Ishikawa (cell line): ENCODE measurements around the gene LHX5.

Source experiments
- CEBPB ChIP-seq: IDR thresholded peaks from 2 replicates; pipeline ENCODE4 v1.6.1; 2012
- EGR1 ChIP-seq: IDR thresholded peaks from 2 replicates; pipeline ENCODE4 v1.6.1; 2012
- EP300 ChIP-seq: IDR thresholded peaks from 2 replicates; pipeline ENCODE4 v1.6.1; 2012; ENCODE audit warnings: borderline replicate concordance
- FOXM1 ChIP-seq: IDR thresholded peaks from 2 replicates; pipeline ENCODE4 v1.6.1; 2012; ENCODE audit warnings: low read depth, borderline replicate concordance
- NFIC ChIP-seq: IDR thresholded peaks from 2 replicates; pipeline ENCODE4 v1.6.1; 2012
- RAD21 ChIP-seq: IDR thresholded peaks from 2 replicates; pipeline ENCODE4 v1.6.1; 2012; ENCODE audit warnings: low read depth
- TAF1 ChIP-seq: IDR thresholded peaks from 2 replicates; pipeline ENCODE4 v1.6.1; 2012; ENCODE audit warnings: low read depth, mild to moderate bottlenecking
- TCF12 ChIP-seq: IDR thresholded peaks from 2 replicates; pipeline ENCODE4 v1.6.1; 2012; ENCODE audit warnings: low read depth
- TEAD4 ChIP-seq: IDR thresholded peaks from 2 replicates; pipeline ENCODE4 v1.6.1; 2012
- YY1 ChIP-seq: IDR thresholded peaks from 2 replicates; pipeline ENCODE4 v1.6.1; 2012; ENCODE audit warnings: low read depth
- ZBTB7A ChIP-seq: IDR thresholded peaks from 2 replicates; pipeline ENCODE4 v1.6.1; 2012; ENCODE audit warnings: low read depth
- TF ChIP-seq, protein P1 (sequence below): IDR thresholded peaks from 2 replicates; pipeline ENCODE4 v1.6.1; 2012
- TF ChIP-seq, protein P2 (sequence below): IDR thresholded peaks from 2 replicates; pipeline ENCODE4 v1.6.1; 2012; ENCODE audit warnings: low read depth, mild to moderate bottlenecking
- TF ChIP-seq, protein P3 (sequence below): IDR thresholded peaks from 2 replicates; pipeline ENCODE4 v1.6.1; 2012

DNA sequence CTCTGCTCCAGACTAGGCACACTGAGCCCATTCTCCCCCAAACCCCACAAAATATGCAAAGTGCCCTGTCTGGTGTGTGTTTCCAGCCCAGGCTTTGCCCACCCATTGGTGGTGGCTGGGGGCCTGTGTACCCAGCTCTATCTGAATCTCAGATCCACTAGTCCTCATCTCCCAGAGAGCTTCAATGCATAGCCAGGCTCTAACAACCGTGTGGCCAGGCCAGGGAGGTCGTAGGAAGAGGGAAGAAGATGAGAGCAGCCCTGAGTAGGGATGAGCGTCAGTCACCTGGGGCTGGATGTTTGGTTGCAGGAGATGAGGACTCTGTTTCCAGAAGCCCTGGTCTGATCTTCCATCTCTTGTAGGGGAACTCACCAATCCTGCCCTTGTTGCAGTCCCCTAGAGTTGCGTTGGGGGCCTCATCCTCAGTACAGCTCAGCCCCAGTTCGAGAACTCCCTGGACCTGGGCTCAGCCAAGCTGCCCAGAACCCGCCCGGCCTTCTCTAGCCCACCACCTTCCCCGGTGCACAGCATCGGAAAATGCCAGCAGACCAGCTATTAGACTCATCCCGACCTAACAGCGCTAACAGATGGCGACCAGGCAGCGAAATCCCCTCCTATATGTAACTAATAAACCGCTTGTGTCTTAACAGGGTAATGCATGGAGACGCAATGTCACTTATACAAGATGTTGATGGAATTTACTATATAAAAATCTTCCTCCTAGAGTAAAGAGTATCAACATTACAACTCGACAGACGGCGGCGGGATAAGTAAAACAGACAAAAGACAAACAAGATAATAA, 3.2 kb upstream of the LHX5 start:
- TF ChIP-seq EGR1: no peak
- no peak for TF ChIP-seq TAF1
- TF ChIP-seq NFIC: no peak
- TF ChIP-seq, protein P1, sequence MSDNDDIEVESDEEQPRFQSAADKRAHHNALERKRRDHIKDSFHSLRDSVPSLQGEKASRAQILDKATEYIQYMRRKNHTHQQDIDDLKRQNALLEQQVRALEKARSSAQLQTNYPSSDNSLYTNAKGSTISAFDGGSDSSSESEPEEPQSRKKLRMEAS: no peak
- TF ChIP-seq RAD21: no peak
- TF ChIP-seq EP300: no peak
- no peak for TF ChIP-seq TCF12
- no peak for TF ChIP-seq FOXM1
- no peak for TF ChIP-seq CEBPB
- TF ChIP-seq, protein P2, sequence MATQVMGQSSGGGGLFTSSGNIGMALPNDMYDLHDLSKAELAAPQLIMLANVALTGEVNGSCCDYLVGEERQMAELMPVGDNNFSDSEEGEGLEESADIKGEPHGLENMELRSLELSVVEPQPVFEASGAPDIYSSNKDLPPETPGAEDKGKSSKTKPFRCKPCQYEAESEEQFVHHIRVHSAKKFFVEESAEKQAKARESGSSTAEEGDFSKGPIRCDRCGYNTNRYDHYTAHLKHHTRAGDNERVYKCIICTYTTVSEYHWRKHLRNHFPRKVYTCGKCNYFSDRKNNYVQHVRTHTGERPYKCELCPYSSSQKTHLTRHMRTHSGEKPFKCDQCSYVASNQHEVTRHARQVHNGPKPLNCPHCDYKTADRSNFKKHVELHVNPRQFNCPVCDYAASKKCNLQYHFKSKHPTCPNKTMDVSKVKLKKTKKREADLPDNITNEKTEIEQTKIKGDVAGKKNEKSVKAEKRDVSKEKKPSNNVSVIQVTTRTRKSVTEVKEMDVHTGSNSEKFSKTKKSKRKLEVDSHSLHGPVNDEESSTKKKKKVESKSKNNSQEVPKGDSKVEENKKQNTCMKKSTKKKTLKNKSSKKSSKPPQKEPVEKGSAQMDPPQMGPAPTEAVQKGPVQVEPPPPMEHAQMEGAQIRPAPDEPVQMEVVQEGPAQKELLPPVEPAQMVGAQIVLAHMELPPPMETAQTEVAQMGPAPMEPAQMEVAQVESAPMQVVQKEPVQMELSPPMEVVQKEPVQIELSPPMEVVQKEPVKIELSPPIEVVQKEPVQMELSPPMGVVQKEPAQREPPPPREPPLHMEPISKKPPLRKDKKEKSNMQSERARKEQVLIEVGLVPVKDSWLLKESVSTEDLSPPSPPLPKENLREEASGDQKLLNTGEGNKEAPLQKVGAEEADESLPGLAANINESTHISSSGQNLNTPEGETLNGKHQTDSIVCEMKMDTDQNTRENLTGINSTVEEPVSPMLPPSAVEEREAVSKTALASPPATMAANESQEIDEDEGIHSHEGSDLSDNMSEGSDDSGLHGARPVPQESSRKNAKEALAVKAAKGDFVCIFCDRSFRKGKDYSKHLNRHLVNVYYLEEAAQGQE: no peak
- TF ChIP-seq YY1: no peak
- no peak for TF ChIP-seq ZBTB7A
- no peak for TF ChIP-seq TEAD4
- TF ChIP-seq, protein P3, sequence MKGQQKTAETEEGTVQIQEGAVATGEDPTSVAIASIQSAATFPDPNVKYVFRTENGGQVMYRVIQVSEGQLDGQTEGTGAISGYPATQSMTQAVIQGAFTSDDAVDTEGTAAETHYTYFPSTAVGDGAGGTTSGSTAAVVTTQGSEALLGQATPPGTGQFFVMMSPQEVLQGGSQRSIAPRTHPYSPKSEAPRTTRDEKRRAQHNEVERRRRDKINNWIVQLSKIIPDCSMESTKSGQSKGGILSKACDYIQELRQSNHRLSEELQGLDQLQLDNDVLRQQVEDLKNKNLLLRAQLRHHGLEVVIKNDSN: no peak
